OCI-LY1 (cell line): ENCODE data around the gene L3MBTL4.

Source experiments
- CTCF ChIP-seq: fragments of 200-600 bp; sonication (generic), shearing (Covaris generic); IDR thresholded peaks from 2 replicates; pipeline ENCODE4 v1.5.1; 2017; ENCODE audit warnings: mild to moderate bottlenecking, antibody characterized with exemption, low read length, moderate library complexity, mixed read lengths
- EZH2 ChIP-seq: fragments of 200-600 bp; sonication (generic), shearing (Covaris generic); IDR thresholded peaks from 2 replicates; pipeline ENCODE4 v1.8.0; 2017; ENCODE audit warnings: borderline replicate concordance, mixed run types, mild to moderate bottlenecking, antibody characterized with exemption, low read length, moderate library complexity, mixed read lengths

GRCh38 chr18:5977022-5977421, 437.7 kb downstream of the L3MBTL4 start:
- no peak for TF ChIP-seq CTCF
- TF ChIP-seq EZH2 = no peak
